Mucosa of stomach (tissue), 1 donor: ENCODE results near the gene SELE.
"Not testable (repeated sequence)": the region's sequence is repeated elsewhere in the genome, so short reads cannot be mapped to it uniquely, and the experiment has no call there.

ENCODE experiments used
- H3K27me3 ChIP-seq: one replicate; pipeline ENCODE4 v1.7.0; 2013; ENCODE audit warnings: mild to moderate bottlenecking, low read length; ENCODE audit not compliant: control insufficient read depth, insufficient read depth
- H3K36me3 ChIP-seq: one replicate; pipeline ENCODE4 v1.7.0; 2013; ENCODE audit warnings: low read length; ENCODE audit not compliant: control insufficient read depth, insufficient read depth
- H3K4me1 ChIP-seq: one replicate; pipeline ENCODE4 v1.7.0; 2013; ENCODE audit warnings: mild to moderate bottlenecking, low read length; ENCODE audit not compliant: control insufficient read depth, insufficient read depth
- H3K4me3 ChIP-seq: one replicate; pipeline ENCODE4 v1.7.0; 2013; ENCODE audit warnings: low read length
- H3K9ac ChIP-seq: one replicate; pipeline ENCODE4 v1.7.0; 2013; ENCODE audit warnings: mild to moderate bottlenecking, low read length, moderate library complexity
- H3K9me3 ChIP-seq: one replicate; pipeline ENCODE4 v1.7.0; 2013; ENCODE audit warnings: mild to moderate bottlenecking, low read length, moderate library complexity; ENCODE audit not compliant: control insufficient read depth
- donor health status: Pancreatic carcinoma.

Gene SELE

GRCh38 chr1:169694304-169695075 lies 39.4 kb downstream of the SELE start:
- no peaks in the 10 kb centered on the region for H3K36me3 ChIP-seq
- H3K27me3 ChIP-seq = no peaks in the 10 kb centered on the region
- H3K4me1 ChIP-seq = no peaks in the 10 kb centered on the region
- H3K9ac ChIP-seq = no peak overlapping the region
- H3K4me3 ChIP-seq = no peak overlapping the region
- H3K9me3 ChIP-seq = no peaks in the 10 kb centered on the region

GRCh38 chr1:169692756-169693460 lies 41.0 kb downstream of the SELE start:
- Histone ChIP-seq H3K36me3 (no peaks in the 10 kb centered on the region), H3K9ac (no peak overlapping the region), H3K27me3 (no peaks in the 10 kb centered on the region), H3K4me1 (no peaks in the 10 kb centered on the region), H3K4me3 (no peak overlapping the region), H3K9me3 (no peaks in the 10 kb centered on the region)

- Histone ChIP-seq H3K27me3 (no peaks in the 10 kb centered on the region), H3K9ac (no peak overlapping the region), H3K4me3 (no peak overlapping the region), H3K4me1 (no peaks in the 10 kb centered on the region), H3K9me3 (no peaks in the 10 kb centered on the region), H3K36me3 (no peaks in the 10 kb centered on the region)
Observed at GRCh38 chr1:169690489-169690888, 43.4 kb downstream of the SELE start.

GRCh38 chr1:169689395-169689794 lies 44.5 kb downstream of the SELE start:
- Histone ChIP-seq H3K4me3 (no peak overlapping the region), H3K4me1 (no peaks in the 10 kb centered on the region), H3K9ac (no peak overlapping the region), H3K27me3 (no peaks in the 10 kb centered on the region), H3K9me3 (no peaks in the 10 kb centered on the region), H3K36me3 (no peaks in the 10 kb centered on the region)

- H3K36me3 ChIP-seq, H3K9me3 ChIP-seq, H3K27me3 ChIP-seq, H3K9ac ChIP-seq, H3K4me1 ChIP-seq, H3K4me3 ChIP-seq: not testable (repeated sequence)
Observed at GRCh38 chr1:169688377-169688776, 45.5 kb downstream of the SELE start.

- no peak overlapping the region for H3K9ac ChIP-seq
- peaks cover 3% of the 10 kb centered on the region for H3K27me3 ChIP-seq
- H3K9me3 ChIP-seq = no peaks in the 10 kb centered on the region
- H3K4me3 ChIP-seq = no peak overlapping the region
- no peaks in the 10 kb centered on the region for H3K4me1 ChIP-seq
- H3K36me3 ChIP-seq = no peaks in the 10 kb centered on the region
Observed at GRCh38 chr1:169683661-169684060, 50.2 kb downstream of the SELE start.

GRCh38 chr1:169683168-169683567 lies 50.7 kb downstream of the SELE start:
- not testable (repeated sequence) for H3K9ac ChIP-seq, H3K4me1 ChIP-seq

GRCh38 chr1:169682071-169682470 lies 51.8 kb downstream of the SELE start:
- H3K36me3 ChIP-seq = no peaks in the 10 kb centered on the region
- H3K4me1 ChIP-seq = no peaks in the 10 kb centered on the region
- H3K9me3 ChIP-seq = no peaks in the 10 kb centered on the region
- no peak overlapping the region for H3K9ac ChIP-seq
- no peak overlapping the region for H3K4me3 ChIP-seq
- peaks cover 3% of the 10 kb centered on the region for H3K27me3 ChIP-seq

More at GRCh38 chr1:169683168-169683567, 50.7 kb downstream of the SELE start:
- not testable (repeated sequence) for H3K9me3 ChIP-seq, H3K27me3 ChIP-seq, H3K4me3 ChIP-seq, H3K36me3 ChIP-seq

- no peaks in the 10 kb centered on the region for H3K9me3 ChIP-seq
- no peaks in the 10 kb centered on the region for H3K4me1 ChIP-seq
- H3K4me3 ChIP-seq = no peak overlapping the region
- H3K27me3 ChIP-seq = peaks cover 3% of the 10 kb centered on the region
- no peak overlapping the region for H3K9ac ChIP-seq
- H3K36me3 ChIP-seq = no peaks in the 10 kb centered on the region
Observed at GRCh38 chr1:169681140-169681539, 52.7 kb downstream of the SELE start.

- no peak overlapping the region for H3K4me3 ChIP-seq
- no peaks in the 10 kb centered on the region for H3K9me3 ChIP-seq
- no peak overlapping the region for H3K9ac ChIP-seq
- peaks cover 3% of the 10 kb centered on the region for H3K27me3 ChIP-seq
- H3K4me1 ChIP-seq = no peaks in the 10 kb centered on the region
- H3K36me3 ChIP-seq = no peaks in the 10 kb centered on the region
Observed at GRCh38 chr1:169680377-169681019, 53.4 kb downstream of the SELE start.

GRCh38 chr1:169679692-169680091 lies 54.2 kb downstream of the SELE start:
- H3K27me3 ChIP-seq = peaks cover 3% of the 10 kb centered on the region
- H3K4me1 ChIP-seq = no peaks in the 10 kb centered on the region
- no peak overlapping the region for H3K9ac ChIP-seq

GRCh38 chr1:169676001-169676400 lies 57.9 kb downstream of the SELE start:
- no peaks in the 10 kb centered on the region for H3K9me3 ChIP-seq
- no peak overlapping the region for H3K4me3 ChIP-seq

More at GRCh38 chr1:169679692-169680091, 54.2 kb downstream of the SELE start:
- H3K9me3 ChIP-seq = no peaks in the 10 kb centered on the region
- H3K4me3 ChIP-seq = no peak overlapping the region
- H3K36me3 ChIP-seq = no peaks in the 10 kb centered on the region

More at GRCh38 chr1:169676001-169676400, 57.9 kb downstream of the SELE start:
- H3K9ac ChIP-seq = no peak overlapping the region
- no peaks in the 10 kb centered on the region for H3K27me3 ChIP-seq
- H3K4me1 ChIP-seq = no peaks in the 10 kb centered on the region
- H3K36me3 ChIP-seq = no peaks in the 10 kb centered on the region
